GM06990 (cell line): ENCODE measurements around the gene TTI1.
"Not testable (repeated sequence)": the region's sequence is repeated elsewhere in the genome, so short reads cannot be mapped to it uniquely, and the experiment has no call there.

ENCODE experiments used
- DNase-seq: peaks from one replicate; pipeline ENCODE4 v3.0.0-alpha.2; 2011; ENCODE audit not compliant: insufficient read length; ENCODE audit errors: extremely low read depth
- H3K27me3 ChIP-seq: replicated peaks from 2 replicates; pipeline ENCODE4 v1.6.0; 2011; ENCODE audit warnings: low read length; ENCODE audit not compliant: control insufficient read depth, insufficient read depth
- H3K36me3 ChIP-seq: 2 replicates; pipeline ENCODE4 v1.5.1; 2011; ENCODE audit warnings: low read length; ENCODE audit not compliant: control insufficient read depth, insufficient read depth
- H3K4me3 ChIP-seq: replicated peaks from 2 replicates; pipeline ENCODE4 v1.5.1; 2011; ENCODE audit warnings: low read depth, mild to moderate bottlenecking, control low read depth, low read length
- TF ChIP-seq, protein P1 (sequence below): IDR thresholded peaks from 2 replicates; pipeline ENCODE4 v1.5.1; 2011; ENCODE audit warnings: low read length, control low read depth, mild to moderate bottlenecking, inconsistent platforms; ENCODE audit not compliant: insufficient read depth, poor library complexity, severe bottlenecking

TTI1 gene

DNA sequence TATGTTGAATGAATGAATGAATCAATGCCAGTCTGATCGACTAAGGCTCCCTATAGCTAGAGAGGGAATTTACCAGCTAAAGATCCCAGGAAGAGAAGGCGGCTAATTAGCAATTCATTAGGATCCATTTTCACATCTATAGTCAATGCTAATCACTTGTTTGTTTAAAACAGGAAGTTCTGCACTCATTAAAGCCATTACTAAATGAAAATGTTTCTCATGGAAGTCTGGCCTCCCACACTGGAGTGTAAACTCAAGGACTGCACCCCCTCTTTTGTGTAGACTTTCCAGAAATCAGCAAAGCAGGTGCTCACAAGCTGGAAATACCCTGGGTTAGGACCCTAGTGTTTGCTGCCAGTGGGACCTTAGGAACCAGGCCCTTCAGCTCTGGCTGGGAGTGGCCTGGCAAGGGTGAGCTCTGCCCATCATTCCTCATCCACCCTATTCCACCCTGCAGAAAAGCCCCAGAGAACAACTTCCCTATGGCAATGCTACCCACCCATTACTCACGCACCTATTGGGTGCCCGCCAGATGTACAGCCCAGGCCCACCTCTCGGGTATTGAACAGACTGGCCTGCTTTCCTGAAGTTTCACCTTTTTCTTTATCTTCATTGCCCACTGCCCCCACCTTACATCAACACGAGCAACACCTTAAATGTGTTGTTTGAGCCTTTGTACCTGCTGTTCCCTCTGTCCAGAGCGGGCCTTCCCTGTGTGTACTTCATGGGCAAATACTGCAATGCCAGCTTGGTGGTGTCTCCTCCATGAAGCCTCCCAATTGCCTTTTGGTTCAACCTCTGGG lies 60.8 kb downstream of the TTI1 start:
- DNase-seq, result no peak
- no peak overlapping the region for H3K4me3 ChIP-seq
- TF ChIP-seq, protein P1, sequence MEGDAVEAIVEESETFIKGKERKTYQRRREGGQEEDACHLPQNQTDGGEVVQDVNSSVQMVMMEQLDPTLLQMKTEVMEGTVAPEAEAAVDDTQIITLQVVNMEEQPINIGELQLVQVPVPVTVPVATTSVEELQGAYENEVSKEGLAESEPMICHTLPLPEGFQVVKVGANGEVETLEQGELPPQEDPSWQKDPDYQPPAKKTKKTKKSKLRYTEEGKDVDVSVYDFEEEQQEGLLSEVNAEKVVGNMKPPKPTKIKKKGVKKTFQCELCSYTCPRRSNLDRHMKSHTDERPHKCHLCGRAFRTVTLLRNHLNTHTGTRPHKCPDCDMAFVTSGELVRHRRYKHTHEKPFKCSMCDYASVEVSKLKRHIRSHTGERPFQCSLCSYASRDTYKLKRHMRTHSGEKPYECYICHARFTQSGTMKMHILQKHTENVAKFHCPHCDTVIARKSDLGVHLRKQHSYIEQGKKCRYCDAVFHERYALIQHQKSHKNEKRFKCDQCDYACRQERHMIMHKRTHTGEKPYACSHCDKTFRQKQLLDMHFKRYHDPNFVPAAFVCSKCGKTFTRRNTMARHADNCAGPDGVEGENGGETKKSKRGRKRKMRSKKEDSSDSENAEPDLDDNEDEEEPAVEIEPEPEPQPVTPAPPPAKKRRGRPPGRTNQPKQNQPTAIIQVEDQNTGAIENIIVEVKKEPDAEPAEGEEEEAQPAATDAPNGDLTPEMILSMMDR, result no peak
- no peaks in the 10 kb centered on the region for H3K36me3 ChIP-seq
- no peaks in the 10 kb centered on the region for H3K27me3 ChIP-seq

DNA sequence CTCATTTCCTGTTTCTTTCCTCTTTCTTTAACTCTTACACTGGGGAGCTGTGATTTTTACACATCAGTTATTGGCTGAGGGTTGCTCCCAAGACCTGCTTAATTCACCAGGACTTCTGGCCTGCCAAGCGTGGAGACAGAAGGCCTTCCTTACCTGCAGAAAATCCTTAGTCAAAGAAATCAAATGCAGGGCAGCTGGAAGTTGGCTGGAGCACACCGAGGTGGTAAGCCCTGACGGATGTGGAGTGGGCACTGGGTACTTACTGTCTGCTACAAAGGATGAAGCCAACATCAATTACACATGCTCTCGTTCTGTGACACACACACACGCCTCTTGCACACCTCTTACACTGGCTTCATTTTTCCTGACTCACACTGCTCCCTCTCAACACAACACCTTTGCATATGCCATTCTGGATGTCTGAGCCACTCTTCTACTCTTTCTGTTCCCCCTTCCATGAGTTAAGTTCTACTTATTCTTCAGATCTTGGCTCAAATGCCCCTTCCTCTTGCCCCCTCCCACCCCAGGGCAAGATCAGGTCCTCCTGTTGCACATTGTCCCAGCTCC lies 61.6 kb downstream of the TTI1 start:
- DNase-seq, result no peak
- Histone ChIP-seq H3K27me3 (no peaks in the 10 kb centered on the region), H3K36me3 (no peaks in the 10 kb centered on the region), H3K4me3 (no peak overlapping the region)
- TF ChIP-seq, protein P1, result no peak

DNA sequence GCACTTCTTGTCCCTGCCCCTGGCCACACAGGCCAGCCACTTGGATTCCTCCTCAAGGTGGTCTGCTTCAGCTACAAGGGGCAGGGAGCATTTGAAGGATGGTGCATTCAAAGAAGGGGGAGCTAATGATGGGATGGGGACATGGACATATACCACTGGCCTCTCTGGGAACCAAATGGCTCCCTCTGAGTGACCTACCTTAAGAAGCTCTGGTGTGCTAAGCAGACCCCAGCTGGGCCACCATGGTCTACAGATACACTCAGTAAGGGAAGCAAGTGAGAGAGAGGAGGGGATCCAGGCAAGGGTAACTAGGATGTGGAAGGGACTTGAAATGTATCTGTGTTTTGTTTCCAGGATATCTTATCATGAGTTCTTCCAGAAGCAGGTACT lies 62.4 kb downstream of the TTI1 start:
- TF ChIP-seq, protein P1, result no peak
- Histone ChIP-seq H3K27me3 (no peaks in the 10 kb centered on the region), H3K4me3 (no peak overlapping the region), H3K36me3 (no peaks in the 10 kb centered on the region)
- no peak for DNase-seq

DNA sequence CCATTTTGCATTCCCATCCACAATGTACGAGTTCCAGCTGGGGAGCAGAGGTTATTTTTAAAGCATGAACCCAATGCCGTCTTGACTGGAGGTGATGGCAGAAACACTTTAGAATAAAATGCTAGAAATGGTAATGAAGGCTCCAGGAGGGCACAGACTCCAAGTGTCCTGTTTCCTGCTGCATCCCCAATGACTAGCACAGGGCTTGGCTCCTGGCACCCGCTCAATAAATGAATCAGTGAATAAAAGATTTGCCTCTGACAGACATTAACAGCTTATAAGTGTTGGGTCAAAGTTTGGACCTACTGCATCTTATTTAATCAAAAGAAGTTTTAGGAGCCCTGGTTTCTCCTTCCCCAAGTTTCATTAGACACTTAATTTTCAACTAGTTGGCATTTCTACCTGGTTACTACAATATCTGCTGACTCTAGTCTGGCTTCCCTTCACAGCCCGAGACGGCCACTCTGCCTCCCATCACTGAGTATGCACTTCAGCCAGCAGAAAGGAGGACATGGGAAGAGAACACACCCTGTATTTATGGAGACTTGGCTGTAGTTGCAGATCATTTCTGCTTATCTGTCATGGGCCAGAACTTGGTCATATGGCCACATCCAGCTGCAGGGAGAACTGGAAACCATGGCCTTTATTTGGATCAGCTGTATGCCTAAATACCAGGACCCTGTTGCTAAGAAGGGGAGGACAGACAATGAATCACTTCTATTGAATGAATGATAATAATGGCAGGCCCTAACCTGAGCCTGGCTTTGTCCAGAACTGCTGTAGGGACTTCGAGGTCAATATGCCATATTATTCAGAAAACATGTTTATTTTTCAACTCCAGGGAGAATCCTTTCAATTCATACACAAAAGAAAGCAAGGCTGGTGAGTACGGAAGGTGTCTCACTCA lies 63.1 kb downstream of the TTI1 start:
- no peaks in the 10 kb centered on the region for H3K27me3 ChIP-seq
- DNase-seq, result no peak
- TF ChIP-seq, protein P1, result no peak
- no peaks in the 10 kb centered on the region for H3K36me3 ChIP-seq
- no peak overlapping the region for H3K4me3 ChIP-seq

DNA sequence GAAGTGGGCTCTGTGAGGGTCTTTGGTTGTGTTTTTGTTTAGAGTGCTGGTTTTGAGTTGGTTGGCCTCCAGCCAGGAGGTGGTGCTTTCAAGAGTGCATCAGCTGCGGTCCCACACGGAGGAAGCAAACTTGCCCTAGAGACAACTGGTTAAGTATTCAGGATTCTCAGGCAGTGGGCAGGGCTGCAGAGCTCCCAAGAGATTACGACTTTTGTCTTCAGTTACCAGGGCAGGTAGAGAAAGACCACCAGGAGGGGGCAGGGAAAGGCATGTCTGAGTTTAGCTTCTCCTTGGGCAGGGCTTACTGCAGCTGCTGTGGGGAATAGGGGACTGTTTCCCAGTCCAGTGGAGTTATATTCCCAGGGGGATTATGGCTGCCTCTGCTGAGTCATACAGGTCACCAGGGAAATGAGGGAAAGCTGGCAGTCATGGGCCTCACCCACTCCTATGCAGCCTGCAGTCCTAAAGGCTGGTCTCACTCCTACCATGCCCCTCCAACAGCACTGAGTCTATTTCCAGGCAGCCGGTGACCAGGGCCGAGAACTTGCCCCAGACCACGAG lies 64.3 kb downstream of the TTI1 start:
- no peak for DNase-seq
- Histone ChIP-seq H3K4me3 (no peak overlapping the region), H3K36me3 (no peaks in the 10 kb centered on the region), H3K27me3 (no peaks in the 10 kb centered on the region)
- TF ChIP-seq, protein P1, result no peak

DNA sequence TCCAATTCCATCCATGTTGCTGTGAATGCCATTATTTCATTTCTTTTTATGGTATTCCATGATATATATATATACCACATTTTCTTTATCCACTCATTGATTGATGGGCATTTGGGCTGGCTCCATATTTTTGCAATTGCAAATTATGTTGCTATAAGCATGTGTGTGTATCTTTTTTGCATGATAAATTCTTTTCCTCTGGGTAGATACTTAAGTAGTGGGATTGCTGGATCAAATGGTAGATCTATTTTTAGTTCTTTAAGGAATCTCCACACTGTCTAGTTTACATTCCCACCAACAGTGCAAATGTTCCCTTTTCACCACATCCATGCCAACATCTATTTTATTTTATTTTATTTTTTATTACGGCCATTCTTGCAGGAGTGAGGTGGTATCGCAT lies 69.8 kb downstream of the TTI1 start:
- H3K4me3 ChIP-seq, H3K27me3 ChIP-seq, H3K36me3 ChIP-seq, DNase-seq: not testable (repeated sequence)
